SU-DHL-6 (cell line): Measurements from ENCODE around the gene PPTC7.
"Not testable (repeated sequence)": the region's sequence is repeated elsewhere in the genome, so short reads cannot be mapped to it uniquely, and the experiment has no call there.

ENCODE experiments used
- H2AFZ ChIP-seq: fragments of 200-600 bp; sonication (generic); 2 replicates; pipeline ENCODE4 v1.6.1; 2014; ENCODE audit warnings: low read depth, mild to moderate bottlenecking, moderate library complexity, mixed read lengths, antibody characterized with exemption, low read length; ENCODE audit not compliant: severe bottlenecking
- H3F3A ChIP-seq: fragments of 200-600 bp; shearing (Covaris generic); 2 replicates; pipeline ENCODE4 v1.6.0; 2016; ENCODE audit warnings: antibody characterized with exemption, mild to moderate bottlenecking; ENCODE audit not compliant: insufficient read depth
- H3K27ac ChIP-seq: fragments of 200-600 bp; sonication (generic); 2 replicates; pipeline ENCODE4 v1.5.1; 2016; ENCODE audit warnings: low read depth, mild to moderate bottlenecking, low read length, moderate library complexity, mixed read lengths
- H3K27me3 ChIP-seq: fragments of 200-600 bp; sonication (generic), shearing (Covaris generic); 2 replicates; pipeline ENCODE4 v1.6.0; 2014; ENCODE audit warnings: mild to moderate bottlenecking, low read length
- H3K36me3 ChIP-seq: fragments of 200-600 bp; sonication (generic); 2 replicates; pipeline ENCODE4 v1.6.1; 2014; ENCODE audit warnings: mild to moderate bottlenecking, low read length, mixed read lengths
- H3K4me2 ChIP-seq: fragments of 300-600, 200-600 bp; shearing (Covaris generic), sonication (generic); 2 replicates; pipeline ENCODE4 v1.6.0; 2014; ENCODE audit warnings: low read length, low read depth, mild to moderate bottlenecking; ENCODE audit not compliant: poor library complexity, severe bottlenecking
- H3K4me3 ChIP-seq: fragments of 200-600 bp; sonication (generic); 2 replicates; pipeline ENCODE4 v1.5.1; 2014; ENCODE audit warnings: antibody characterized with exemption, low read length, mild to moderate bottlenecking, mixed read lengths; ENCODE audit not compliant: insufficient read depth, poor library complexity, severe bottlenecking
- H3K79me2 ChIP-seq: fragments of 200-600 bp; sonication (generic); 2 replicates; pipeline ENCODE4 v1.6.1; 2014; ENCODE audit warnings: mild to moderate bottlenecking, low read length, moderate library complexity; ENCODE audit not compliant: insufficient read depth
- H3K9ac ChIP-seq: fragments of 200-600 bp; sonication (generic); 2 replicates; pipeline ENCODE4 v1.7.0; 2014; ENCODE audit warnings: mild to moderate bottlenecking, low read length
- H3K9me2 ChIP-seq: fragments of 200-600 bp; sonication (generic); replicated peaks from 2 replicates; pipeline ENCODE4 v1.6.1; 2014; ENCODE audit warnings: low read length; ENCODE audit not compliant: insufficient read depth
- H3K9me3 ChIP-seq: fragments of 200-600 bp; sonication (generic); 2 replicates; pipeline ENCODE4 v1.6.1; 2014; ENCODE audit warnings: low read length, mixed read lengths; ENCODE audit not compliant: insufficient read depth
- H4K20me1 ChIP-seq: fragments of 200-600 bp; sonication (generic); 2 replicates; pipeline ENCODE4 v1.6.1; 2014; ENCODE audit warnings: low read depth, mild to moderate bottlenecking, antibody characterized with exemption, low read length, moderate library complexity, mixed read lengths
- CTCF ChIP-seq: fragments of 200-600 bp; sonication (generic); IDR thresholded peaks from one replicate; pipeline ENCODE4 v1.5.1; 2017; ENCODE audit warnings: antibody characterized with exemption, mild to moderate bottlenecking, low read length, moderate library complexity; ENCODE audit not compliant: insufficient read depth, poor library complexity, severe bottlenecking
- EZH2phosphoT487 ChIP-seq: fragments of 200-600 bp; sonication (generic), shearing (Covaris generic); conservative IDR thresholded peaks from 2 replicates; pipeline ENCODE4 v1.6.1; 2018; ENCODE audit warnings: mild to moderate bottlenecking, antibody characterized with exemption, low read length, moderate library complexity, mixed read lengths

The PPTC7 gene

GRCh38 chr12:110602085-110602814, 19.1 kb upstream of the PPTC7 start:
- H3K9ac ChIP-seq, H3K79me2 ChIP-seq, H3K36me3 ChIP-seq, H3K27me3 ChIP-seq, H3K9me3 ChIP-seq, H3F3A ChIP-seq, H3K4me2 ChIP-seq, H3K27ac ChIP-seq, H3K4me3 ChIP-seq, H4K20me1 ChIP-seq, H3K9me2 ChIP-seq: not testable (repeated sequence)
- peak; percentile 48 for TF ChIP-seq CTCF
- peak overlapping the region; percentile 62 for H2AFZ ChIP-seq

- H2AFZ ChIP-seq = peak overlapping the region; percentile 11
Observed at GRCh38 chr12:110600254-110600653, 17.1 kb upstream of the PPTC7 start.

GRCh38 chr12:110599334-110599733, 16.2 kb upstream of the PPTC7 start:
- Histone ChIP-seq H3F3A (no peaks in the 10 kb centered on the region; the same call in 1 of the 2 replicates), H2AFZ (no peak overlapping the region), H3K9ac (no peak overlapping the region), H3K79me2 (no peaks in the 10 kb centered on the region), H3K9me2 (no peaks in the 10 kb centered on the region), H3K4me3 (no peak overlapping the region), H3K4me2 (no peak overlapping the region), H3K36me3 (no peaks in the 10 kb centered on the region), H3K27ac (no peak overlapping the region), H3K9me3 (no peaks in the 10 kb centered on the region), H3K27me3 (no peaks in the 10 kb centered on the region), H4K20me1 (no peaks in the 10 kb centered on the region)
- no peak for TF ChIP-seq EZH2phosphoT487
- TF ChIP-seq CTCF = no peak

More at GRCh38 chr12:110600254-110600653, 17.1 kb upstream of the PPTC7 start:
- Histone ChIP-seq H3K27me3 (no peaks in the 10 kb centered on the region), H4K20me1 (no peaks in the 10 kb centered on the region), H3K9me3 (no peaks in the 10 kb centered on the region), H3K9ac (no peak overlapping the region), H3F3A (no peaks in the 10 kb centered on the region; the same call in 1 of the 2 replicates), H3K9me2 (no peaks in the 10 kb centered on the region), H3K4me3 (no peak overlapping the region), H3K79me2 (no peaks in the 10 kb centered on the region), H3K36me3 (no peaks in the 10 kb centered on the region), H3K4me2 (no peak overlapping the region), H3K27ac (no peak overlapping the region)
- TF ChIP-seq CTCF = peak; percentile 25
- TF ChIP-seq EZH2phosphoT487 = no peak
